Suprapubic skin (tissue), 4 donors: Measurements from ENCODE around the gene UNC13D. TPM values are rescaled to one million over a fixed set of nuclear protein-coding genes. Genes with fewer than 3 reads are reported as not detected.

Experiments
- DNase-seq, 2 donors: peaks; one replicate each; pipeline ENCODE4 v3.0.0-alpha.2; 2019; ENCODE audit warnings: low spot score in 2 of 2
- H3K27ac ChIP-seq: fragments of 200-600 bp; sonication (generic); one replicate; pipeline ENCODE4 v1.5.1; 2019
- H3K27me3 ChIP-seq: fragments of 200-600 bp; sonication (generic); one replicate; pipeline ENCODE4 v1.5.1; 2019
- H3K36me3 ChIP-seq: fragments of 200-600 bp; sonication (generic); one replicate; pipeline ENCODE4 v1.5.1; 2019
- H3K4me1 ChIP-seq: fragments of 200-600 bp; sonication (generic); one replicate; pipeline ENCODE4 v1.5.1; 2019
- H3K4me3 ChIP-seq: fragments of 200-600 bp; sonication (generic); one replicate; pipeline ENCODE4 v1.5.1; 2019; ENCODE audit warnings: mild to moderate bottlenecking
- H3K9me3 ChIP-seq: fragments of 200-600 bp; sonication (generic); one replicate; pipeline ENCODE4 v1.5.1; 2019
- CTCF ChIP-seq, 2 donors: fragments of 200-600 bp in 1 of 2; fragments of 450-650 bp in 1 of 2; sonication (generic) in 1 of 2; IDR thresholded peaks; one replicate each; pipeline ENCODE4 v1.5.1; 2016 to 2019; ENCODE audit warnings: antibody characterized with exemption in 2 of 2, mild to moderate bottlenecking in 1 of 2, moderate library complexity in 1 of 2
- EP300 ChIP-seq: sonication (generic); formaldehyde crosslinking; IDR thresholded peaks from one replicate; pipeline ENCODE4 v1.6.1; 2017; ENCODE audit warnings: antibody characterized with exemption
- POLR2A ChIP-seq, 2 donors: fragments of 450-650 bp; IDR thresholded peaks; one replicate each; pipeline ENCODE4 v1.6.1; 2017; ENCODE audit warnings: antibody characterized with exemption in 2 of 2, mild to moderate bottlenecking in 2 of 2, moderate library complexity in 2 of 2
- POLR2AphosphoS5 ChIP-seq, 3 donors: sonication (generic); formaldehyde crosslinking; IDR thresholded peaks; one replicate each; pipeline ENCODE4 v1.6.1; 2017; ENCODE audit warnings: antibody characterized with exemption in 3 of 3
- WGBS: methylation state at CpG from one replicate; pipeline ENCODE4 v1.1.5; 2018; 5-methylcytosine and 5-hydroxymethylcytosine counted together
- total RNA-seq, 4 donors: library from RNA; depleted of rRNA; stranded (reverse); fragments of >200 nt; gene quantifications; one replicate each; pipeline ENCODE4 v1.1.0, GENCODE V29; 2016

Gene UNC13D
- total RNA-seq, 4 donors from 2014 or later, result 5.2 to 21.0 (median 7.2) TPM

- Histone ChIP-seq H3K9me3 (no peaks in the 10 kb centered on the region), H3K27ac (no peak overlapping the region), H3K27me3 (no peaks in the 10 kb centered on the region), H3K4me3 (no peak overlapping the region), H3K36me3 (peaks cover 26% of the 10 kb centered on the region), H3K4me1 (peaks cover 36% of the 10 kb centered on the region)
- WGBS, result 95% methylated on average over 6 of the region's 18 CpGs
- no peak for DNase-seq
- no peak for TF ChIP-seq POLR2A (IDR thresholded peaks at IDR 0.05)
- no peak for TF ChIP-seq POLR2AphosphoS5 (IDR thresholded peaks at IDR 0.05)
- no peak for TF ChIP-seq CTCF (IDR thresholded peaks at IDR 0.05)
- no peak for TF ChIP-seq EP300
Measured at GRCh38 chr17:75842411-75842810, 1.8 kb downstream of the UNC13D start.

GRCh38 chr17:75840799-75841164 lies 3.4 kb downstream of the UNC13D start:
- no peak for DNase-seq
- H3K9me3 ChIP-seq, result no peaks in the 10 kb centered on the region
- no peaks in the 10 kb centered on the region for H3K27me3 ChIP-seq
- H3K27ac ChIP-seq, result no peak overlapping the region
- H3K36me3 ChIP-seq, result peaks cover 20% of the 10 kb centered on the region
- WGBS, result 75% methylated on average over 6 of the region's 7 CpGs
- no peak for TF ChIP-seq POLR2A (IDR thresholded peaks at IDR 0.05)
- TF ChIP-seq CTCF (IDR thresholded peaks at IDR 0.05), result no peak
- no peak for TF ChIP-seq POLR2AphosphoS5 (IDR thresholded peaks at IDR 0.05)
- TF ChIP-seq EP300, result no peak
- peaks cover 20% of the 10 kb centered on the region for H3K4me1 ChIP-seq
- H3K4me3 ChIP-seq, result no peak overlapping the region

GRCh38 chr17:75839942-75840798 lies 4.0 kb downstream of the UNC13D start:
- DNase-seq, result no peak
- H3K27ac ChIP-seq, result no peak overlapping the region
- peaks cover 17% of the 10 kb centered on the region for H3K4me1 ChIP-seq
- H3K36me3 ChIP-seq, result peaks cover 25% of the 10 kb centered on the region
- WGBS, result 92% methylated on average over 11 of the region's 36 CpGs
- TF ChIP-seq EP300, result no peak
- no peak for TF ChIP-seq POLR2AphosphoS5 (IDR thresholded peaks at IDR 0.05)
- TF ChIP-seq CTCF (IDR thresholded peaks at IDR 0.05), result no peak
- TF ChIP-seq POLR2A (IDR thresholded peaks at IDR 0.05), result no peak
- no peaks in the 10 kb centered on the region for H3K9me3 ChIP-seq
- no peaks in the 10 kb centered on the region for H3K27me3 ChIP-seq
- H3K4me3 ChIP-seq, result no peak overlapping the region

GRCh38 chr17:75838410-75838809 lies 5.8 kb downstream of the UNC13D start:
- TF ChIP-seq POLR2AphosphoS5 (IDR thresholded peaks at IDR 0.05) (no peak), CTCF (IDR thresholded peaks at IDR 0.05) (no peak)
- no peaks in the 10 kb centered on the region for H3K27me3 ChIP-seq
- H3K9me3 ChIP-seq, result no peaks in the 10 kb centered on the region
- peaks cover 6% of the 10 kb centered on the region for H3K4me1 ChIP-seq
- 92% methylated on average over 15 of the region's 15 CpGs for WGBS
- DNase-seq, result no peak
- H3K36me3 ChIP-seq, result peaks cover 30% of the 10 kb centered on the region
- no peak overlapping the region for H3K4me3 ChIP-seq
- no peak overlapping the region for H3K27ac ChIP-seq

- Histone ChIP-seq H3K27me3 (no peaks in the 10 kb centered on the region), H3K27ac (no peak overlapping the region), H3K36me3 (peaks cover 30% of the 10 kb centered on the region), H3K4me1 (peaks cover 9% of the 10 kb centered on the region), H3K4me3 (no peak overlapping the region), H3K9me3 (no peaks in the 10 kb centered on the region)
- WGBS, result 80% methylated on average over 7 of the region's 7 CpGs
- no peak for DNase-seq
- no peak for TF ChIP-seq EP300
- no peak for TF ChIP-seq CTCF (IDR thresholded peaks at IDR 0.05)
- no peak for TF ChIP-seq POLR2AphosphoS5 (IDR thresholded peaks at IDR 0.05)
- TF ChIP-seq POLR2A (IDR thresholded peaks at IDR 0.05), result no peak
Measured at GRCh38 chr17:75837899-75838298, 6.3 kb downstream of the UNC13D start.
